Lower lobe of right lung (tissue), 2 donors: ENCODE measurements around the gene STK39. TPM values are rescaled to one million over a fixed set of nuclear protein-coding genes. Genes with fewer than 3 reads are reported as not detected.

Source experiments
- ATAC-seq, 2 donors: fragments of 200-7000 bp; cut with Tn5 transposase; one replicate each; pipeline ENCODE4 v1.9.1; 2020 to 2022; ENCODE audit warnings: mild to moderate bottlenecking in 2 of 2, moderate library complexity in 2 of 2
- DNase-seq: peaks from one replicate; pipeline ENCODE4 v3.0.0-alpha.2; 2020
- H3K27ac ChIP-seq: fragments of 200-600 bp; one replicate; pipeline ENCODE4 v1.8.0; 2022
- H3K27me3 ChIP-seq: fragments of 200-600 bp; one replicate; pipeline ENCODE4 v1.8.0; 2022; ENCODE audit warnings: low read depth
- H3K36me3 ChIP-seq: fragments of 200-600 bp; one replicate; pipeline ENCODE4 v1.8.0; 2022; ENCODE audit warnings: mild to moderate bottlenecking
- H3K4me1 ChIP-seq: fragments of 200-600 bp; one replicate; pipeline ENCODE4 v1.8.0; 2022
- H3K4me3 ChIP-seq: fragments of 200-600 bp; one replicate; pipeline ENCODE4 v1.8.0; 2022; ENCODE audit warnings: mild to moderate bottlenecking
- H3K9me3 ChIP-seq: fragments of 200-600 bp; one replicate; pipeline ENCODE4 v1.8.0; 2022
- CTCF ChIP-seq: fragments of 200-600 bp; IDR thresholded peaks from one replicate; pipeline ENCODE4 v1.8.0; 2022; ENCODE audit warnings: antibody characterized with exemption, mild to moderate bottlenecking
- intact Hi-C: fragments of 100-400 bp; cut with DNase I; formaldehyde crosslinking; loops from one replicate; pipeline ENCODE4 v1.11.0; 2022
- total RNA-seq: library from RNA; stranded (reverse); fragmentation: NEBNext Ultra II Directional; extraction: Animal tissue kit (Norgen Biotek cat#: 25700); gene quantifications from one replicate; pipeline ENCODE4 v1.2.1, GENCODE V29; 2021
- donor health status: DM: no; HTN: yes; CAD: no; lungs with severe emphysema.

Gene STK39
- total RNA-seq, 1 donor from 2014 or later, result 12.6 TPM

- TF ChIP-seq CTCF, result no peak
- no peaks in the 10 kb centered on the region for H3K4me1 ChIP-seq
- no peak for DNase-seq
- no peak overlapping the region for H3K4me3 ChIP-seq
- intact Hi-C loops, result no loop called here
- no peaks in the 10 kb centered on the region for H3K36me3 ChIP-seq
- H3K27me3 ChIP-seq, result no peaks in the 10 kb centered on the region
- ATAC-seq, result no peak
- no peak overlapping the region for H3K27ac ChIP-seq
- H3K9me3 ChIP-seq, result no peaks in the 10 kb centered on the region
These were observed 91.7 kb downstream of the STK39 start for GRCh38 chr2:168155680-168156079.

- DNase-seq (no peak), ATAC-seq (no peak)
- no peaks in the 10 kb centered on the region for H3K36me3 ChIP-seq
These were observed 92.3 kb downstream of the STK39 start for GRCh38 chr2:168155046-168155445.

GRCh38 chr2:168152902-168153530 is 94.4 kb downstream of the STK39 start:
- H3K36me3 ChIP-seq, result no peaks in the 10 kb centered on the region
- H3K27ac ChIP-seq, result no peak overlapping the region
- peaks cover 8% of the 10 kb centered on the region for H3K4me1 ChIP-seq
- no peaks in the 10 kb centered on the region for H3K27me3 ChIP-seq
- H3K4me3 ChIP-seq, result no peak overlapping the region
- ATAC-seq (peak; percentile 20 to 24), DNase-seq (no peak)
- TF ChIP-seq CTCF, result no peak
- intact Hi-C loops, result no loop called here
- H3K9me3 ChIP-seq, result no peaks in the 10 kb centered on the region

More at GRCh38 chr2:168155046-168155445, 92.3 kb downstream of the STK39 start:
- intact Hi-C loops, result no loop called here
- Histone ChIP-seq H3K9me3 (no peaks in the 10 kb centered on the region), H3K4me3 (no peak overlapping the region), H3K27me3 (no peaks in the 10 kb centered on the region), H3K27ac (no peak overlapping the region), H3K4me1 (no peaks in the 10 kb centered on the region)
- no peak for TF ChIP-seq CTCF

- intact Hi-C loops, result no loop called here
- H3K27me3 ChIP-seq, result no peaks in the 10 kb centered on the region
- H3K36me3 ChIP-seq, result no peaks in the 10 kb centered on the region
- H3K4me1 ChIP-seq, result peaks cover 16% of the 10 kb centered on the region
- no peak for TF ChIP-seq CTCF
- H3K27ac ChIP-seq, result no peak overlapping the region
- ATAC-seq, result no peak
- no peak overlapping the region for H3K4me3 ChIP-seq
- no peak for DNase-seq
- H3K9me3 ChIP-seq, result no peaks in the 10 kb centered on the region
These were observed 97.4 kb downstream of the STK39 start for GRCh38 chr2:168149986-168150385.

GRCh38 chr2:168149150-168149974 is 98.0 kb downstream of the STK39 start:
- Histone ChIP-seq H3K9me3 (no peaks in the 10 kb centered on the region), H3K27me3 (no peaks in the 10 kb centered on the region), H3K4me3 (no peak overlapping the region), H3K4me1 (peaks cover 16% of the 10 kb centered on the region), H3K36me3 (no peaks in the 10 kb centered on the region), H3K27ac (no peak overlapping the region)
- DNase-seq, result no peak
- no peak for TF ChIP-seq CTCF
- intact Hi-C loops, result no loop called here
- no peak for ATAC-seq
